K562 (cell line): ENCODE results near the gene UBE2L3. TPM values are rescaled to one million over a fixed set of nuclear protein-coding genes. Genes with fewer than 3 reads are reported as not detected.

Source experiments
- BDP1 ChIP-seq: IDR thresholded peaks from 3 replicates; pipeline ENCODE4 v1.6.1; 2011; ENCODE audit not compliant: insufficient read length, insufficient read depth
- HIVEP1 ChIP-seq: fragments of 250-450 bp; sonication (Bioruptor Pico); IDR thresholded peaks from 2 replicates; pipeline ENCODE4 v1.4.0; 2020; ENCODE audit warnings: mild to moderate bottlenecking
- ILF3 ChIP-seq: fragments of 450-650 bp; IDR thresholded peaks from 2 replicates; pipeline ENCODE4 v1.6.1; 2018; ENCODE audit warnings: antibody characterized with exemption, mild to moderate bottlenecking, moderate library complexity, borderline replicate concordance
- MECOM ChIP-seq: fragments of 250-450 bp; sonication (Bioruptor Pico); IDR thresholded peaks from 2 replicates; pipeline ENCODE4 v1.8.0; 2022; ENCODE audit warnings: inconsistent platforms
- NR2C2 ChIP-seq, 2 experiments: fragments of 200-800 bp in 1 of 2; sonication (Bioruptor generic) in 1 of 2; sonication (generic) in 1 of 2; formaldehyde crosslinking in 1 of 2; IDR thresholded peaks; 2 replicates each; pipeline versions ENCODE4 v1.6.1 to v1.8.0; 2016 to 2022; ENCODE audit warnings: mild to moderate bottlenecking in 1 of 2, missing compliant biosample characterization in 1 of 2, missing genetic modification characterization in 1 of 2, missing genetic modification reagents in 1 of 2
- OTX1 ChIP-seq: fragments of 450-650 bp; formaldehyde crosslinking; IDR thresholded peaks from 2 replicates; pipeline ENCODE4 v1.4.0; 2022; ENCODE audit warnings: mild to moderate bottlenecking
- RCOR1 ChIP-seq, 2 experiments: IDR thresholded peaks; 2 replicates each; pipeline ENCODE4 v1.6.1; 2012; ENCODE audit warnings: low read depth in 2 of 2, low read length in 2 of 2, borderline replicate concordance in 1 of 2, improper control_type of control experiment in 1 of 2
- RHOXF2B ChIP-seq: fragments of 250-450 bp; sonication (Bioruptor Pico); conservative IDR thresholded peaks from 2 replicates; pipeline ENCODE4 v1.5.1; 2021
- ZFPM2 ChIP-seq: fragments of 250-450 bp; sonication (Bioruptor Pico); IDR thresholded peaks from 2 replicates; pipeline ENCODE4 v1.5.1; 2022; ENCODE audit warnings: mild to moderate bottlenecking
- ZNF165 ChIP-seq: fragments of 250-450 bp; sonication (Bioruptor Pico); IDR thresholded peaks from 2 replicates; pipeline ENCODE4 v1.4.0; 2020; ENCODE audit warnings: borderline replicate concordance
- polyA plus RNA-seq, 8 experiments: library from polyadenylated mRNA; depleted of rRNA in 4 of 8; stranded (reverse) in 5 of 8; unstranded in 3 of 8; fragments of >200 nt; fragmentation: Nextera tagmentation in 2 of 8; fragmentation: Illumina TruSeq in 1 of 8; extraction: Ambion mirVana in 2 of 8; extraction: Trizol in 1 of 8; gene quantifications; 2 replicates each; pipeline versions ENCODE4 v1.2.1 to v1.2.3, GENCODE V29; 2011 to 2014; ENCODE audit warnings: inconsistent platforms in 1 of 8, missing spikeins in 1 of 8
- total RNA-seq, 7 experiments: library from RNA; depleted of rRNA in 6 of 7; stranded (reverse); fragments of >200 nt in 6 of 7; fragmentation: Illumina TruSeq in 2 of 7; extraction: Trizol in 2 of 7; gene quantifications; 2 replicates each; pipeline versions ENCODE4 v1.2.1 to v1.2.3, GENCODE V29; 2011 to 2021; ENCODE audit warnings: low replicate concordance in 1 of 7
- TF ChIP-seq, protein P1 (sequence below): fragments of 200-800 bp; sonication (Bioruptor generic); IDR thresholded peaks from 2 replicates; pipeline ENCODE4 v1.6.1; 2017; ENCODE audit warnings: missing genetic modification characterization, missing compliant biosample characterization
- TF ChIP-seq, protein P2 (sequence below): fragments of 250-450 bp; sonication (Bioruptor Pico); IDR thresholded peaks from 2 replicates; pipeline ENCODE4 v1.8.0; 2021; ENCODE audit warnings: moderate library complexity, mild to moderate bottlenecking, inconsistent platforms
- TF ChIP-seq, protein P3 (sequence below): fragments of 450-650 bp; formaldehyde crosslinking; IDR thresholded peaks from 2 replicates; pipeline ENCODE4 v1.4.0; 2022; ENCODE audit warnings: missing genetic modification characterization
- TF ChIP-seq, protein P4 (sequence below): sonication (generic); formaldehyde crosslinking; IDR thresholded peaks from 2 replicates; pipeline ENCODE4 v1.8.0; 2022; ENCODE audit warnings: mild to moderate bottlenecking, low read depth, missing genetic modification reagents
- TF ChIP-seq, protein P5 (sequence below): sonication (generic); formaldehyde crosslinking; IDR thresholded peaks from 2 replicates; pipeline ENCODE4 v1.8.0; 2022; ENCODE audit warnings: mild to moderate bottlenecking, missing genetic modification reagents
- TF ChIP-seq, protein P6 (sequence below): IDR thresholded peaks from 2 replicates; pipeline ENCODE4 v1.6.1; 2012; ENCODE audit warnings: low read depth, low read length, improper control_type of control experiment, borderline replicate concordance

Gene UBE2L3
- total and polyA plus RNA-seq, 9 of the 15 experiments (the other 6 are each of a cell fraction or from before 2014, with no cell fraction given), result 215 to 625 (median 285) TPM

DNA sequence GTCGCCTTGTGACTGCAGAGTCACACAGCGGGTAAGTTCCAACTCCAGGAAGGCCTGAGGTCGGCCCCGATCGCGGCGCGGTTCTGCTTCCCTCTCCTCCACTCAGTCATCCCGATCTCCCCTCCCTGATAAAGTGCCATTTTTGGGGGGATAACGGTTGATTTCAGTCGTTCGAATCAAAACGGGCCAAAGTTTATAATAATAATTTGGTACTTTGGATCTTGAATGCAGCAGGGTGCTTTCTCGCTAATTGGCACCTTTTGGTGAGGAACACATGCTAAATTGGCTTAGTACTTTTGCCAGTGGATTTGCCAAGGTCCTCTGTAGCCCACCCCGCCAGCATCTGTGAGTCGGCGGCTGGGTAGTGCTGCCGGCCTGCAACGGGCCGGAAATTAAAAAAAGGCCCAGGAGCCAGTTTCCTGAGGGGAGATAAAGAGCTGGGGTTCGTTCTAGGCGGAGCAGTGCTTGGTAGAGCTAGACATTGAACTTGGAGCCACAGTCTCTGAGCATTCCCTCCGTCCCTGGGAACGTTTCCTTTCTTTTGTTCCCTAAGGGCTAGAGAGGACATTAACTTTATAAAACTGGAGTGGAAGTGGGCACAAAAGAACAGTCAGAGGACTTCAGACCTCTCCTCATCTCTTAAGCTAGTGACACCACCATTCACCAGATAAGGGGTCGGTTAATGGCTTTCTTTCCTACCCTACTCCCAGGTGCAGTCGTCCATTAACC lies 997 bp downstream of the UBE2L3 start (continued):
- TF ChIP-seq, protein P1, sequence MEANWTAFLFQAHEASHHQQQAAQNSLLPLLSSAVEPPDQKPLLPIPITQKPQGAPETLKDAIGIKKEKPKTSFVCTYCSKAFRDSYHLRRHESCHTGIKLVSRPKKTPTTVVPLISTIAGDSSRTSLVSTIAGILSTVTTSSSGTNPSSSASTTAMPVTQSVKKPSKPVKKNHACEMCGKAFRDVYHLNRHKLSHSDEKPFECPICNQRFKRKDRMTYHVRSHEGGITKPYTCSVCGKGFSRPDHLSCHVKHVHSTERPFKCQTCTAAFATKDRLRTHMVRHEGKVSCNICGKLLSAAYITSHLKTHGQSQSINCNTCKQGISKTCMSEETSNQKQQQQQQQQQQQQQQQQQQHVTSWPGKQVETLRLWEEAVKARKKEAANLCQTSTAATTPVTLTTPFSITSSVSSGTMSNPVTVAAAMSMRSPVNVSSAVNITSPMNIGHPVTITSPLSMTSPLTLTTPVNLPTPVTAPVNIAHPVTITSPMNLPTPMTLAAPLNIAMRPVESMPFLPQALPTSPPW (CRISPR knock-in tag), result no peak
- TF ChIP-seq BDP1 (no peak), ZFPM2 (CRISPR knock-in tag) (0 out of 2 replicates have a peak, but pooled peaks have one; percentile 77), RHOXF2B (CRISPR knock-in tag) (0 out of 2 replicates have a peak, but pooled peaks have one; percentile 12), ZNF165 (CRISPR knock-in tag) (no peak), ILF3 (no peak), NR2C2 (CRISPR knock-in tag; IDR thresholded peaks at IDR 0.05) (peak; percentile 80; the same call in 1 of the 2 replicates), NR2C2 (tag; IDR thresholded peaks at IDR 0.05) (no peak), RCOR1 (IDR thresholded peaks at IDR 0.05; ENCODE audit: borderline replicate concordance in 1 of 2, low read depth in 2 of 2, low read length in 2 of 2) (peak in 1 of 2 experiments; percentile 46; a peak in 2 of 4 replicates), HIVEP1 (peak; percentile 83; the same call in 1 of the 2 replicates), OTX1 (CRISPR knock-in tag) (peak; percentile 80), MECOM (no peak)
- TF ChIP-seq, protein P2, sequence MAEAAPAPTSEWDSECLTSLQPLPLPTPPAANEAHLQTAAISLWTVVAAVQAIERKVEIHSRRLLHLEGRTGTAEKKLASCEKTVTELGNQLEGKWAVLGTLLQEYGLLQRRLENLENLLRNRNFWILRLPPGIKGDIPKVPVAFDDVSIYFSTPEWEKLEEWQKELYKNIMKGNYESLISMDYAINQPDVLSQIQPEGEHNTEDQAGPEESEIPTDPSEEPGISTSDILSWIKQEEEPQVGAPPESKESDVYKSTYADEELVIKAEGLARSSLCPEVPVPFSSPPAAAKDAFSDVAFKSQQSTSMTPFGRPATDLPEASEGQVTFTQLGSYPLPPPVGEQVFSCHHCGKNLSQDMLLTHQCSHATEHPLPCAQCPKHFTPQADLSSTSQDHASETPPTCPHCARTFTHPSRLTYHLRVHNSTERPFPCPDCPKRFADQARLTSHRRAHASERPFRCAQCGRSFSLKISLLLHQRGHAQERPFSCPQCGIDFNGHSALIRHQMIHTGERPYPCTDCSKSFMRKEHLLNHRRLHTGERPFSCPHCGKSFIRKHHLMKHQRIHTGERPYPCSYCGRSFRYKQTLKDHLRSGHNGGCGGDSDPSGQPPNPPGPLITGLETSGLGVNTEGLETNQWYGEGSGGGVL (CRISPR knock-in tag), result no peak
- TF ChIP-seq, protein P3, sequence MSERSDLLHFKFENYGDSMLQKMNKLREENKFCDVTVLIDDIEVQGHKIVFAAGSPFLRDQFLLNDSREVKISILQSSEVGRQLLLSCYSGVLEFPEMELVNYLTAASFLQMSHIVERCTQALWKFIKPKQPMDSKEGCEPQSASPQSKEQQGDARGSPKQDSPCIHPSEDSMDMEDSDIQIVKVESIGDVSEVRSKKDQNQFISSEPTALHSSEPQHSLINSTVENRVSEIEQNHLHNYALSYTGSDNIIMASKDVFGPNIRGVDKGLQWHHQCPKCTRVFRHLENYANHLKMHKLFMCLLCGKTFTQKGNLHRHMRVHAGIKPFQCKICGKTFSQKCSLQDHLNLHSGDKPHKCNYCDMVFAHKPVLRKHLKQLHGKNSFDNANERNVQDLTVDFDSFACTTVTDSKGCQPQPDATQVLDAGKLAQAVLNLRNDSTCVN, result peak; percentile 92; the same call in 1 of the 2 replicates
- TF ChIP-seq, protein P4, sequence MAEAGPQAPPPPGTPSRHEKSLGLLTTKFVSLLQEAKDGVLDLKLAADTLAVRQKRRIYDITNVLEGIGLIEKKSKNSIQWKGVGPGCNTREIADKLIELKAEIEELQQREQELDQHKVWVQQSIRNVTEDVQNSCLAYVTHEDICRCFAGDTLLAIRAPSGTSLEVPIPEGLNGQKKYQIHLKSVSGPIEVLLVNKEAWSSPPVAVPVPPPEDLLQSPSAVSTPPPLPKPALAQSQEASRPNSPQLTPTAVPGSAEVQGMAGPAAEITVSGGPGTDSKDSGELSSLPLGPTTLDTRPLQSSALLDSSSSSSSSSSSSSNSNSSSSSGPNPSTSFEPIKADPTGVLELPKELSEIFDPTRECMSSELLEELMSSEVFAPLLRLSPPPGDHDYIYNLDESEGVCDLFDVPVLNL (CRISPR knock-in tag), result 0 out of 2 replicates have a peak, but pooled peaks have one; percentile 76
- TF ChIP-seq, protein P5, sequence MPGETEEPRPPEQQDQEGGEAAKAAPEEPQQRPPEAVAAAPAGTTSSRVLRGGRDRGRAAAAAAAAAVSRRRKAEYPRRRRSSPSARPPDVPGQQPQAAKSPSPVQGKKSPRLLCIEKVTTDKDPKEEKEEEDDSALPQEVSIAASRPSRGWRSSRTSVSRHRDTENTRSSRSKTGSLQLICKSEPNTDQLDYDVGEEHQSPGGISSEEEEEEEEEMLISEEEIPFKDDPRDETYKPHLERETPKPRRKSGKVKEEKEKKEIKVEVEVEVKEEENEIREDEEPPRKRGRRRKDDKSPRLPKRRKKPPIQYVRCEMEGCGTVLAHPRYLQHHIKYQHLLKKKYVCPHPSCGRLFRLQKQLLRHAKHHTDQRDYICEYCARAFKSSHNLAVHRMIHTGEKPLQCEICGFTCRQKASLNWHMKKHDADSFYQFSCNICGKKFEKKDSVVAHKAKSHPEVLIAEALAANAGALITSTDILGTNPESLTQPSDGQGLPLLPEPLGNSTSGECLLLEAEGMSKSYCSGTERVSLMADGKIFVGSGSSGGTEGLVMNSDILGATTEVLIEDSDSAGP (CRISPR knock-in tag), result peak; percentile 76
- TF ChIP-seq, protein P6, sequence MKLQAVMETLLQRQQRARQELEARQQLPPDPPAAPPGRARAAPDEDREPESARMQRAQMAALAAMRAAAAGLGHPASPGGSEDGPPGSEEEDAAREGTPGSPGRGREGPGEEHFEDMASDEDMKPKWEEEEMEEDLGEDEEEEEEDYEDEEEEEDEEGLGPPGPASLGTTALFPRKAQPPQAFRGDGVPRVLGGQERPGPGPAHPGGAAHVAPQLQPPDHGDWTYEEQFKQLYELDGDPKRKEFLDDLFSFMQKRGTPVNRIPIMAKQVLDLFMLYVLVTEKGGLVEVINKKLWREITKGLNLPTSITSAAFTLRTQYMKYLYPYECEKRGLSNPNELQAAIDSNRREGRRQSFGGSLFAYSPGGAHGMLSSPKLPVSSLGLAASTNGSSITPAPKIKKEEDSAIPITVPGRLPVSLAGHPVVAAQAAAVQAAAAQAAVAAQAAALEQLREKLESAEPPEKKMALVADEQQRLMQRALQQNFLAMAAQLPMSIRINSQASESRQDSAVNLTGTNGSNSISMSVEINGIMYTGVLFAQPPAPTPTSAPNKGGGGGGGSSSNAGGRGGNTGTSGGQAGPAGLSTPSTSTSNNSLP, result peak; percentile 25; the same call in 1 of the 2 replicates
